HG02885 (cell line): ENCODE results near the gene PLEKHH2.

ENCODE experiments used
- ATAC-seq: cut with Tn5 transposase; IDR thresholded peaks from one replicate; pipeline ENCODE4 v1.9.1; 2021; ENCODE audit warnings: mild to moderate bottlenecking; ENCODE audit not compliant: unreplicated experiment, poor library complexity

PLEKHH2 gene

DNA sequence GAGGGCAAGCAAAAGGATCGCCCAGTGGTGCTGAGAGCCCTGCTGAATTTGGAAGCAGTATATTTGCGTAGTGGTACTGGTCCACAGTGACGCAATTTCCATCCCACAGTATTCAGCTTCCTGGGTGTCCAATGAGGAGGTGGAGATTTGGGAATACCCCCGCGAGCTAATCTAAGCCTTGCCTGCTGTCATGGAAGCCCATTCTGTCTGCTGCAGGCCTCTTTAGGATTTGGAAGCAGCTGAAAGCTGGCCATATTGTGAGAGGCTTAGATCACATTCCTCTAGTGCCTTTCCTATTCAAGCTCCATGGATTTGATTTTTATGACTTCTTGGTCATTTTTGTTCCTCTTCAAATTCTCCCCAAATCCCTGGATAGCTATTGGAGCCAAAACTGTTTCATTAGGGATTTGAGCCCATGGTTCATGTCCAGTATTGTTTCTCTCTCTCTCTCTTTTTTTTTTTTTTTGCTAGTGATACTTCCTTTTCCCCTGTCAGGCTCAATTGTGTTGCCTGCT, 114.5 kb downstream of the PLEKHH2 start:
- no peak for ATAC-seq

DNA sequence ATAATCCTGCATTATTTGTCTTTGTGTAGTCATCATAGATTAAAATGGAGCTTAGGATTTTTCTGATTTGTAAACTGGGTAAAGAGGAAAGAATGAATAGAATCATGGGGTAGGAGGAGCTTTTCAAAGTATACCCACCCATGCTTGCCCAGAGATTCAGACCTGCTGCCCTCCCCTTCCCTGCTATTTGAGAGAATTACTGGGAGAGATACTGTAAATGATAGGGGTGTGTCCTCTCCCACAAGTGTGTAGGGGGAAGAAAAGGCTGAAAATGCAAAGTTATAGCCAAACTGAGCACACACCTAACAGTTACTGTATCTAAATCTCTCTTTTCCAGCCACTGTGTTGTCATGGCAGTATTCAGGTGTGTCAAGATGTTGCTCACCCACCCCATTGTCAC, 115.2 kb downstream of the PLEKHH2 start:
- ATAC-seq = no peak

DNA sequence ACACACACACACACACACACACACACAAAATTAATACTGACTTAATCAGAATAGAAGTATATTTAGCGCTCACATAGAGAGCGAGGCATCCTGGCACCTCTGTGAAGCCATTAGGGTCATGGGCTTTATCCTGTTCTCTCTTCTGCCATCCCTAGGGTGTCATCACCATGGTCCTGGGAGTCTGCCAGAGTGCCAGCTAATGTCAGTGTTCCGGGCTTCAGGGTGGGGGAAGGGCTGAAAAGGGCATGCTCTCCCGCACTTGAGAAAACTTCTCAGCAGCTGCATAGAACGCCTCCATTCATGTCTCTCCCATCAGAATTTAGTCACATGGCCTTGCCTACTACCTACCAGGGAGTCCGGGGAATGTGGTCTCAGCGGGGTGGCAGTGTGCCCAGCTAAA, 117.1 kb downstream of the PLEKHH2 start:
- ATAC-seq = no peak

DNA sequence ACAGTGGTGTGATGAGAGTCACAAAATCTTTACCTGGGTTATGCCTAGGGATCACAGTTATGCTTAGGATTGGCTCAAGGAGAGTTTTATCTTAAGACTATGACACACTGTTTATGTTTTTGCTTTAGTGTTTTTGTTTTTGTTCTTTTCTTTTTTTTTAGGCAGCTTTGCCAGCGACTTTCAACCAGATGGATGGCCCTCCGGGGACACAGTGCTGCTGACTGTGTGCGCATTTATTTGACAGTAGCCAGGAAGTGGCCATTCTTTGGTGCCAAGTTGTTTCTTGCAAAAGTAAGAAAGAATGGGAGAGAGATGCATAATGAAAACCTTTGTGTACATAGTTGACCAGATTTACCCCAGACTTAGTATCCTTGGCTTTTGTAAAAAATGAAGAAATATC, 121.7 kb downstream of the PLEKHH2 start:
- no peak for ATAC-seq

DNA sequence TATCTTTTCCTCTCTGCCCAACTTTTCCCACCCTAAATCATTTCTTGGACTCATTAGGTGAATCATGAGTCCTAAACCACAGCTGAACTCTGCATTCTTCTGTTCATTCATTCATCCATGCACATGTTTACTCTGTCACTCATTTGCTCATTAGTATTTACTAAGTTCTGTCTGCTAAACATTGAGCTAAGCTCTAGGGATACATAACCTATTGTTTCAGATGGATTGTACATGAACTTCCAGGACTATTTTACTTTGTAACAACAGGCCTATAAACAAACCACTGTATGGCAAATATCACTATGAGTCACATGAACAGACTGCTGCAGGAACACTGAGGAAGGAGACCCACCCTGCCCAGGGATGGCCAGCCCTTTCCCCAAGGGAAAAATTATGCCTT, 122.1 kb downstream of the PLEKHH2 start:
- no peak for ATAC-seq

DNA sequence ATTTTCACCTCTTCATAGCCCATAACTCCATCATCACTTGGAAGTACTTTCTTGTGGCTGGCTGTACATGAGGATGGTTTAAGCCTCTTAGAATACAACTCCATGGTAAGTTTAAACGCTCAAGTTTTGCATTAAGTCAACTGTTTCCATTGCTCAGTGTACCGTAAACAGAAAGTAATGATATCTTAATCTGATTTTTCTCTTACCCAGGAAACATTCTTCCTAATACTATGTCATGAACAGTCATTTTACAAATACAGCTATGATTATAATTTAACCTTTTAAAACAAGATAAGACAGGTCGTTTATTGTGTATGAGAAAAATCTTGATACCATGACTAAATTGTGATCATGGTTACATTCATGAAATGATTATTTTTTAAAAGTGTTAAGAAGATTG, 125.2 kb downstream of the PLEKHH2 start:
- ATAC-seq = no peak

DNA sequence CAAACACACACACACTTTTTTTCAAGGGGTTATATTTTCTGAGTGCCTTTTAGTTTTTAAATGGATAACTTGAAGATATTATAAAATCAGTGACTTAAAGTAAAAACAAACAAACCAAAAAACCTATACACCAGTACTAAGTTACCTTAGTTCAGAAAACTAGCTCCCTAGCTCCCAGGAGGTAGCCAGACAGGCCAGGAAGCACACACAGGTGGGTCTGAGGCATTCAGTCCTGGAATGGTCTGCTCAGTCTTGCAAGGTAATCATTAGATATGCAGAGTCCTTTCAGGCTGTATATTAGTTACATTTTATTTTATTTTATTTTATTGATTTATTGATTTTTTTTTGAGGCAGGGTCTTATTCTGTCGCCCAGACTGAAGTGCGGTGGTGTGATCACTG, 126.0 kb downstream of the PLEKHH2 start:
- ATAC-seq = no peak

DNA sequence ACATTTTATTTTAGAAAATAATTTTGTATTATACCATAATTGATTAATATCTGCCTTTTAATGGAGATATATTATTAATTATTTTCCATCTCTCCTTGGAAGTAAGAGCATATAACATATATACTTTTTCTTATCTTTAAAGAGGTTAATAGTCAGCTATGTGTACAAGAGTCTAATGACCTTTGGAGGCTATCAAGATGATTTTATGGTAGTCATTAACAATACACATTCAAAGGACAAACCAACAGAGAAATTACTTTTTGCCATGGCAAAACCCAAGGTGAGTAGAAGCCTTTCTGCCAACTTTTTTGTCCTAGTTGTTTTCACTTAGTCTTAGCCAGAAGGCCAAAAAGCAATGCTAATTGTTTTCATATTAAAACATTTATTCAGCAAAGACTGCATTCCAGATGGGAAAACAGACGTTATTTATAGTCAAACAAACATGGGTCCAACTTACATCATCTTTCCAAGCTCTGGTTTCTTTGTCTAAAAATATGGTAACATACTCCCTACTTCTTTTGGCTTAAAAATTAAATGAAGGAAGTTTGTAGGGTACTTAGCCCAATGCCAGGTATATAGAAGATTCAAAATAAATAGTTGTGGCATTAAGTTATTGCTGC, 127.1 kb downstream of the PLEKHH2 start:
- ATAC-seq = no peak

DNA sequence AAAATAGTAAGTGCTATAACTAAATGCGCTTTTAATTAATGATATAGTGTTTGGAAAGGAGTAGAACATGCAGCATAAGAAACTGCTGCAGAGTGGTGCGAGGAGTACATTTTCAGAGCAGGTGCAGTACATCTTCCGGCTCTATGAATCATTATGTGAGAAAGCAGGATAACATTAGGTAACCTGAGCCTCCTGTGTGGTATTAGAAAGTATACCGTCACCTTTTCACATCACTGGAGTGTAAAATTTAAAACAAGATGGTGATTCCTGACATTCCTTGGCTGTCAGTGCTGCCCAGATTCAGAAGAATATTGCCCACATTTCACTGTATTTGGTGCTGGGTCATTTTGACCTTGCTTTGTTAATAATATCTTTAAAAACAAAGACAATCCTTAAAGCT, 128.9 kb downstream of the PLEKHH2 start:
- ATAC-seq = no peak

DNA sequence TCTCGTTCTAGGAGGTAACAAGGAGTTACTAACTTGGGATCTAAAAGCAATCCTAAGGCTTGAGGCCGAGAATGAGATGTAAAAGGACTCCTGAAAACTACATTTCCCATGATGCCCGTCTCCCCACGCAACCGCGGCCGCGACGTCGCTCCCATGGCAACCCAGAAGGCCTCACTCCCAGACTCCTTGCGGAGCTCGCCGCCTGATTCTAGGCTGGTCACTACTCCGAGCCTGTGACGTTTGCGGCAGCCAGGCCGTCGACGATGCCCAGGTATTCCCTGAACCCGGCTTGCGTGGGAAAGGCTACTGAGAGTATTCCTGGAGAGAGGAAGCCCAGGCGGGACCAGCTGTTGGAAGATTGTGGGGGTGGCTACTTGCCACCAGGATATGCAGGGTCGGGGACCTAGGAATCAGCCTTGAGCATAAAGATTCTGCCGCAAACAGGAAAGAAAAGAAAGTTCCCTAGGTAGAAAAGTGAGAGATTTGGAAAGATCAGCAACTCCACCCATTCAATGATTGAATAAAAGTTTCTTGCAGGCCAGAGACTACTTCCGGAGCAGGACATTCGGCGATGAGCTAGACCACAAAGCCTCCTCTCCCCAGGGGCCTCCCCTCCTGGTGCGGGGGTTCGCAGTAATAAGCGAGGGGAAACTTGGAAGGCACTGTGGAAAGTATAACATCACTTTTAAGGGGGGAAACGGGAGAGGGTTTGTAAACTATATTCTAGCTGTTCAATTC, 137.0 kb downstream of the PLEKHH2 start, which contains the start of gene DYNC2LI1:
DYNC2LI1 (plus strand) TSS at position 164 of the 738 bp plus-strand sequence; CDS start at position 264, 100 bp downstream.
- ATAC-seq = peak; percentile 100

DNA sequence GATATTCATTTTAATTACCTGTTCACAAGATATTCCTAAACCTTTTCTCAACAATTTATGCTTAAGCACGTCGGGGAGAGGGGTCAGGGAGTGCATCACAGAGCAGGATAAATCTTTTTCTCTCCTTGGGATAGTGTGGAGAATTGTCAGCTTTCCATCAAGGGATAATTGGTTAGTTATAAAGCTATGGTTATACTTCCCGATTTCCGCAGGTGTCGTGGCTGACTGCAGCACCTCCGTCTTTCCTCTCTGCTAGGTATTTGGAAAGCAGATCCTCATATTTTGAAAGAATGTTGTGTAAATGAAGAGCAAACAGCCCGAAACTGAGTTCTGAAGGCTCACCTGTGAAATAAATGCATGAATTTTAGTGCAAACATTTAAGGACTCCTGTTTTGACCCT, 137.6 kb downstream of the PLEKHH2 start:
- ATAC-seq = no peak

DNA sequence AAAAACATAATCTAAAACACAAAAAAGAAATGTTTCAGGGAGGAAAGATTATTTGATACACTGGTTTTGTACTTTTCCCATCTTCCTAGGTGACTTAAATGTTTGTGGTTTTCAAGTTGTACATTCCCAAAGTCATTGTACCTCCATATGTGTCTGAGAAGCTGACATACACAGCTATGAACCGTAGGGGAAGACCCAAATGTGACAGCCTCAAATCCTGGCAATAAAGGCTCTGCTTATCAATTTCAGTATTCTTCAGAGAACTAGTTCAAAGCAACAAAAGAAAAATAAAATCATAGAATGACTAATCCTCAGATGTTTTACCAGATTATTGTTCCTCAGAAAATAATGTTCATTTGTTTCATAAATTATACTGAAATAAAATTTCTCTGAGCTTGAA, 139.3 kb downstream of the PLEKHH2 start:
- no peak for ATAC-seq

DNA sequence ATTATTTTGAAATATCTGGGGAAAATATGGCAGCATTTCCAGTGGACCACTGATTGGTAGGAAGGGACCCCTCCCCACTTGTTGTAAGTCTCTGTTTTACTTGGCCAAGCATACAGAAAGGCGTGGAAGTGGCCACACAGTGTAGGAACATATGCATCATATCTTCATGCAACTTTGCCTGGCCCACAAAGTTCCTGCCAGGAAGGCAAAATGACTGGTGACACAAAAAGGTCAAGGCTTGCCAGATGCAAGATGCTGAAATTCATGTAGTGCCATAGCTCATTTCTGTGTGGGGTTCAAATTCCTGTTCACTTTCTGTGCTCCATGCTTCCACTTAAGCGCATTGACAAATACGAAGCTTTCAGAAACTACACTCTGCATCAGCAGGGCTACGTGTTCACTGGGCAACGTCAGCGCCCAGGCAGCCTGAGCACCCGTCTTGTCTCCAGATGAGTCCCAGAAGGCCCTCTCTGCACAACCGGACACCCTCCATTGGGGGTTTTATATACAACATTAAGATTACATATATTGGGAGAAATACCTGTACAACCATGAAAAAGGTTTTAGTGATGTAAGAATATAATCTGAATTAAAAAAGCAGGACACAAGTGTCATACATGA, 140.4 kb downstream of the PLEKHH2 start:
- no peak for ATAC-seq

DNA sequence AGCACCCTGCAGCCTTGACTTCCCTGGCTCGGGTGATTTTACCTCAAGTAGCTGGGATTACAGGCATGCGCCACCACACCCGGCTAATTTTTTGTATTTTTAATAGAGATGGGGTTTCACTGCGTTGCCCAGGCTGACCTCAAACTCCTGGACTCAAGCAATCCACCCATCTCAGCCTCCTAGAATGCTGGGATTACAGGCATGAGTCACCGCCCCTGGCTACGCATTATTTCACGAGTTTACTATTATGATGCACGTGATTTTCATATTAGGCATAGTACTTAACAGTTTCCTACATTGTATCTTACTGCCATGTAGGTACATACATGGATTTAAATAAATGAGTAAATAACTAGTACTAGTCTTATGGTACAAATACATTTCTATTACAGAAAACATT, 141.2 kb downstream of the PLEKHH2 start:
- no peak for ATAC-seq

DNA sequence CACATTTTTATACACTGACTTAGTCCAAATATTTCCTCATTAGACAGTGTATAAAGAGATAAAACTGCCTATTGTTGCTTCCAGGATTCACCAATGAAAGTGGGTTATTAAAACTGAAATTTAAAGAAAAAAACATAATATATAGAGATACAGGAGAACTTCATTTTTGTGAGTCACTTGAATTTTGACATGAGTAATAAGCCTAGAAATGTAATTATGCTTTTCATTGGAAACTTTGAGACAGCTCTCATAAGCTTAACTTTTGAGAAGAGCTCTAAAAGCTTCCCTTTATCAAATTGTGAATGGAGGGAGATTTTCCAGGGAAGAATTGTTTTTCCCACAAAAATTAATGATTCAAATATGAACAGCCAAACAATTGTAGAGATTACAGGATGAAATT, 150.8 kb downstream of the PLEKHH2 start:
- no peak for ATAC-seq

DNA sequence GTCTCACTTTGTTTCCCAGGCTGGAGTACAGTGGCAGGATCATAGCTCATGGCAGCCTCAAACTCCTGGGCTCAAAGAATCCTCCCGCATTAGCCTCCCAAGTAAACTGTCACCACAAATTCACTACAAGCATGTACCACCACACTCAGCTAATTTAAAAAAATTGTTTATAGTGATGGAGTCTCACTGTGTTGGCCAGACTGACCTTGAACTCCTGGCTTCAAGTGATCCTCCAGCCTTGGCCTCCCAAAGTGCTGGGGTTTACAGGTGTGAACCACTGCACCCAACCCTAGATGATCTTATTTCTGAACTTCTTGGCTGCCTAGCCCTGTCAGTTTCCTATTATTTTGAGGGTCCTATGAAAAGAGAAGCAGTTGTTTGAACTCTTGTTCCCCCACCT, 151.6 kb downstream of the PLEKHH2 start:
- ATAC-seq = no peak

DNA sequence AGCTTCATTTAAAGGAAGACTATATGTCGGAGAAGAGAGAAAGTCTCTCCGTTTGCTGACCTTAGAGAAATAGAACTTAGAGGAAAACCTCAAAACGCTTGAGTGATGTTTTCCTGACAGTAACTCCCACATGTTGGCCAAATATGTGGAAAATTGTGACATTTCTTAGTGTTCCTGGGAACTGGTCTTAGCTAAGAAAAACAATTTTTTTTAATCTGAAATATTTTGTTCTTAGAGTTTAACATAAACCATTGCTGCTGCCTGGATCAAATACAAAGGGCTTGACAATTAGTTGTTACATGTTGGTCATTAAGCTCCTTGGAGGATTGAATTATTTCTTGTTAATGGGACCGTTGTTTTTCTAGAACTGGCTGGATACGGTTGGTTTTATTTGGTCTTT, 153.1 kb downstream of the PLEKHH2 start:
- no peak for ATAC-seq

DNA sequence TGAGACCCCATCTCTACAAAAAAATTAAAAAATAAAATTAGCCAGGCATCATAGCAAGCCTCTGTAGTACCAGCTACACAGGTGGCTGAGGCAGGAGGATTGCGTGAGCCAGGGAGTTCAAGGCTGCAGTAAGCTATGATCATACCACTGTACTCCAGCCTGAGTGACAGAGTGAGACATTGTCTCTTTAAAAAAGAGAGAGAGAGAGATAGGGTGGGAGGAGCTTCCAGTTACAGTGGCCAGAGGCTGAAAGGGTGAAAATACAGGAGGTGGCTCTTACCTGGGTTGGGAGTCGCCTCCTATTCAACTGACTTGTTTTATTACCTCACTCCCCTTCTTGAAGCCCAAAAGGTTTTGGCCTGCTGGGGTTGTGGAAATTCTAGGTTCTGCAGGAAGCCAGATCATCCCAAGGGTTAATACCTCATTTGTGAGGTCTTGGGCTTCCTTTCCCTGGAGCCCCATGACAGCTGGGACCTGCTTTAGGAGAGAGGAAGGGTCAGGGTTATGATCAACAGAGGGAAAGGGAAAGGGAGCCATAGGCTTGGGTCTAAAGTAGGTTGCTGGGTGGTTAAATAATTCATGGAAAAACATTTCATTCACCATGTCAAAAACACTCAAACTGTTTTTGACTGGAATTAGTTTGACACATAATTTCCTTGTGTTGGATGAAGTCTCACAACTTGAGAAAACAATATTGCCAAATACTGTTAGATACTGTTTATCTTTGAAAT, 154.1 kb downstream of the PLEKHH2 start:
- ATAC-seq = no peak

DNA sequence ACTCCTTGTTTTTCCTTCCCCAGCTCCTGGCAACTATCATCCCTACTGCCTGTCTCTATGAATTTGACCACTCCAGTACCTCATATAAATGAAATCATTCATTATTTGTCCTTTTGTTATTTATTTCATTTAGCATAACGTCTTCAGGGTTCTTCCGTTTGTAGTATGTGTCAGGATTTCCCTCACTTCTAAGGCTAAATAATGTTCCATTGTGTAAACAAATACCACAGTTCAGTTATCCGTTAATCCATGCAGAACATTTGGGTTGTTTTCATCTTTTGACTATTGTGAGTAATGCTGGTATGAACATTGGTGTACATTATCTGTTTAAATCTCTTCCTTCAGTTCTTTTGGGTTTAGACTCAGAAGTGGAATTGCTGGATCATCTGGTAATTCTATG, 155.6 kb downstream of the PLEKHH2 start:
- no peak for ATAC-seq

DNA sequence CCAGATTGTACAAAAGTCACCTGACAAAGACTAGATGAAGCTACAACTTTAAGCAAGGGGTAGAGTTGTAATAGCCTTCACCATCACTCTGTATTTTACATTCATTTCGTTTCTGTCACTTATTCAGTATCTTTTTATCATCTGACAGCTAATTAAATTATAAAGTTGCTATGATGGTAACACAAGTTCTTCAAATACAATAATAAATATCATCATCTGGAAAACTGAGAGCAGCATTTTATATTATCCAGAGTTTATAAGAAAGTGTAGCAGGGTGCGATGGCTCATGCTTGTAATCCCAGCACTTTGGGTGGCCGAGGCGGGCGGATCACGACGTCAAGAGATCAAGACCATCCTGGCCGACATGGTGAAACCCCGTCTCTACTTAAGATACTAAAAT, 157.9 kb downstream of the PLEKHH2 start:
- no peak for ATAC-seq

DNA sequence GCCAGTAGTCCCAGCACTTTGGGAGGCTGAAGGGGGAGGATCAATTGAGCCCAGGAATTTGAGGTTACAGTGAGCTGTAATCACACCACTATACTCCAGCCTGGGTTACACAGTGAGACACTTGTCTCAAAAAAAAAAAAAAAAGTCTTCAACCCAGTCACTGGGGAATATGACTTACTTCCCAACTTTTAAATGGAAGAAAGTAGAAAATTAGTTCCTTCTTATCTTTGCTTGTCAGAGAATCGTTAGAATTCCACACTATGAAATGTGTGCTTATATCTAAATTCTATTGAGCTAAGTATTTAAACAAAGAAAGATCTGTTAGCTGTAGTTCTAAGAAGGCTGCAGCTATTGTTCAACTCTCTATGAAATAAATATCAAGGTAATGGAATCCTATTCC, 159.1 kb downstream of the PLEKHH2 start:
- no peak for ATAC-seq
